PC-9 (cell line): Measurements from ENCODE around the gene HAPLN2. TPM values are rescaled to one million over a fixed set of nuclear protein-coding genes. Genes with fewer than 3 reads are reported as not detected.
"Not testable (repeated sequence)": the region's sequence is repeated elsewhere in the genome, so short reads cannot be mapped to it uniquely, and the experiment has no call there.

Experiments used
- BruUV-seq: library from RNA; stranded (reverse); fragments of 400-500 nt; replicated peaks from 2 replicates; lab custom pipeline; 2021; lab: Mats Ljungman, UMichigan
- CTCF ChIA-PET: fragments of 300-600 bp; sonication (Branson Sonifier 250); formaldehyde crosslinking; loops from one replicate; lab custom pipeline; 2022; ENCODE audit warnings: antibody characterized with exemption; lab: Charles Lee
- POLR2A ChIA-PET: fragments of 300-600 bp; sonication (Branson Sonifier 250); formaldehyde crosslinking; loops from one replicate; lab custom pipeline; 2022; ENCODE audit warnings: antibody characterized with exemption; ENCODE audit not compliant: unreplicated experiment; lab: Charles Lee
- DNase-seq, 2 experiments: peaks; one replicate each; pipeline versions ENCODE4 v3.0.0 to v3.0.0-alpha.2; 2015 to 2022; ENCODE audit warnings: mixed read lengths in 1 of 2
- H2AFZ ChIP-seq: fragments of 200-600 bp; sonication (generic); 2 replicates; pipeline ENCODE4 v1.8.1; 2017; ENCODE audit warnings: antibody characterized with exemption
- H3F3A ChIP-seq: fragments of 200-600 bp; sonication (generic); 2 replicates; pipeline ENCODE4 v1.8.1; 2017; ENCODE audit warnings: antibody characterized with exemption, mild to moderate bottlenecking, low read depth; ENCODE audit not compliant: insufficient read depth
- H3K27ac ChIP-seq: fragments of 200-600 bp; sonication (generic); 2 replicates; pipeline ENCODE4 v1.6.1; 2016; ENCODE audit warnings: mixed run types
- H3K27me3 ChIP-seq: fragments of 200-600 bp; sonication (generic); 2 replicates; pipeline ENCODE4 v1.6.1; 2016; ENCODE audit warnings: low read depth, mixed run types; ENCODE audit not compliant: insufficient read depth
- H3K36me3 ChIP-seq: fragments of 200-600 bp; sonication (generic); 2 replicates; pipeline ENCODE4 v1.6.1; 2016; ENCODE audit warnings: low read depth, mixed run types
- H3K4me1 ChIP-seq: fragments of 200-600 bp; sonication (generic); replicated peaks from 2 replicates; pipeline ENCODE4 v1.6.1; 2016; ENCODE audit warnings: mixed run types; ENCODE audit not compliant: insufficient read depth
- H3K4me2 ChIP-seq: fragments of 200-600 bp; sonication (generic); 2 replicates; pipeline ENCODE4 v1.6.1; 2017; ENCODE audit warnings: mixed run types
- H3K4me3 ChIP-seq: fragments of 200-600 bp; sonication (generic); 2 replicates; pipeline ENCODE4 v1.6.1; 2016; ENCODE audit warnings: mixed run types
- H3K79me2 ChIP-seq: fragments of 200-600 bp; sonication (generic); 2 replicates; pipeline ENCODE4 v1.6.1; 2017; ENCODE audit warnings: low read depth, mixed run types
- H3K9me2 ChIP-seq: fragments of 200-600 bp; sonication (generic); 2 replicates; pipeline ENCODE4 v1.8.1; 2017; ENCODE audit warnings: mild to moderate bottlenecking; ENCODE audit not compliant: insufficient read depth
- H3K9me3 ChIP-seq: fragments of 200-600 bp; sonication (generic); 2 replicates; pipeline ENCODE4 v1.8.1; 2016; ENCODE audit warnings: low read depth; ENCODE audit not compliant: insufficient read depth
- H4K20me1 ChIP-seq: fragments of 200-600 bp; sonication (generic); 2 replicates; pipeline ENCODE4 v1.8.1; 2017; ENCODE audit not compliant: insufficient read depth
- EZH2 ChIP-seq: fragments of 200-600 bp; sonication (generic); IDR thresholded peaks from 2 replicates; pipeline ENCODE4 v1.8.0; 2017; ENCODE audit warnings: antibody characterized with exemption, low read depth
- intact Hi-C: fragments of 100-400 bp; cut with micrococcal nuclease; formaldehyde crosslinking; loops from one replicate; pipeline ENCODE4 v1.10.0; 2022; ENCODE audit not compliant: unreplicated experiment
- total RNA-seq: library from RNA; stranded (reverse); gene quantifications from 2 replicates; pipeline ENCODE4 v1.2.3, GENCODE V29; 2021
- TF ChIP-seq, protein P1 (sequence below): fragments of 200-600 bp; sonication (generic); conservative IDR thresholded peaks from 2 replicates; pipeline ENCODE4 v1.6.1; 2017; ENCODE audit warnings: mixed run types, antibody characterized with exemption, mild to moderate bottlenecking, moderate library complexity

Gene HAPLN2
- total RNA-seq, 1 experiment from 2014 or later = not detected

DNA sequence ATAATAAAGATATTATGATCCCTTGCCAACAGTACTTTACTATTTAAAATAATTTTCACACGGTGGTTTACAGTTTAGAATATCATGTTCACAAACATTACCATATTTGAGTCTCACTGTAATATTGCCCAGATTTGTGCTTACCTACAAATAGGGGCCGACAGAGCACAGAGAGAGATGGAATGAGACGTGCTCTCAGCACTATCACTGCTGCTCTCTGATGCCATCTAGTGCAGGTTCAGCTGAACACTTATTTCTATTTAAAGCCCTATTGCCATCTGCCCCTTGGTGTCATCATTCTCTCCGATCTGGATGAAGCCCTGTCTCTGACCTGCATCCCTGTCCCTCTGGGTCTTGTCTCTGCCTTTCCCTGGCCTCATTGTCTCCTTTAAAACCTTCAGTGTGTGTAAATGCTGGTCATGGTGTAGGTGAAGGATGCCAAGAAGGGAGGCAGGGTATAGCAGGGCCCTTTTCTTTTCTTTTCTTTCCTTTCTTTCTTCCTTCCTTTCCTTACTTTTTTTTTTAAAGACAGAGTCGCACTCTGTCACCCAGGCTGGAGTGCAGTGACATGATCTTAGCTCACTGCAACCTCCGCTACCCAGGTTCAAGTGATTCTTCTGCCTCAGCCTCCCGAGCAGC is 11.1 kb upstream of the HAPLN2 start:
- ChIA-PET POLR2A (interaction anchor here (0.6 to 0.7 kb wide), 2 partner anchors 21 to 67 kb away, joined by 5 to 9 read pairs; no protein-coding TSS in a partner anchor), CTCF (interaction anchor here (0.7 to 1.0 kb wide), 4 partner anchors 16 to 223 kb away, joined by 3 to 9 read pairs (median 5); no protein-coding TSS in a partner anchor)
- H3K4me3 ChIP-seq = no peak overlapping the region; the same call in 1 of the 2 replicates
- H3K4me2 ChIP-seq = peak overlapping the region; percentile 48
- no peaks in the 10 kb centered on the region for H4K20me1 ChIP-seq
- 0 out of 2 replicates have a peak overlapping the region, but pooled peaks have one; percentile 68 for H2AFZ ChIP-seq
- no TSS peak for BruUV-seq
- H3K27ac ChIP-seq = no peak overlapping the region
- peaks cover 16% of the 10 kb centered on the region; the same call in 1 of the 2 replicates for H3K27me3 ChIP-seq
- TF ChIP-seq, protein P1, sequence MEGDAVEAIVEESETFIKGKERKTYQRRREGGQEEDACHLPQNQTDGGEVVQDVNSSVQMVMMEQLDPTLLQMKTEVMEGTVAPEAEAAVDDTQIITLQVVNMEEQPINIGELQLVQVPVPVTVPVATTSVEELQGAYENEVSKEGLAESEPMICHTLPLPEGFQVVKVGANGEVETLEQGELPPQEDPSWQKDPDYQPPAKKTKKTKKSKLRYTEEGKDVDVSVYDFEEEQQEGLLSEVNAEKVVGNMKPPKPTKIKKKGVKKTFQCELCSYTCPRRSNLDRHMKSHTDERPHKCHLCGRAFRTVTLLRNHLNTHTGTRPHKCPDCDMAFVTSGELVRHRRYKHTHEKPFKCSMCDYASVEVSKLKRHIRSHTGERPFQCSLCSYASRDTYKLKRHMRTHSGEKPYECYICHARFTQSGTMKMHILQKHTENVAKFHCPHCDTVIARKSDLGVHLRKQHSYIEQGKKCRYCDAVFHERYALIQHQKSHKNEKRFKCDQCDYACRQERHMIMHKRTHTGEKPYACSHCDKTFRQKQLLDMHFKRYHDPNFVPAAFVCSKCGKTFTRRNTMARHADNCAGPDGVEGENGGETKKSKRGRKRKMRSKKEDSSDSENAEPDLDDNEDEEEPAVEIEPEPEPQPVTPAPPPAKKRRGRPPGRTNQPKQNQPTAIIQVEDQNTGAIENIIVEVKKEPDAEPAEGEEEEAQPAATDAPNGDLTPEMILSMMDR = peak; percentile 84
- TF ChIP-seq EZH2 = no peak
- peaks cover 12% of the 10 kb centered on the region; the same call in 1 of the 2 replicates for H3F3A ChIP-seq
- no peaks in the 10 kb centered on the region for H3K36me3 ChIP-seq
- intact Hi-C loops = loop anchor here (1.0 to 2.0 kb wide), 4 partner anchors 24 to 251 kb away; no protein-coding TSS in a partner anchor
- H3K9me3 ChIP-seq = no peaks in the 10 kb centered on the region
- peaks cover 18% of the 10 kb centered on the region; the same call in 1 of the 2 replicates for H3K4me1 ChIP-seq
- DNase-seq = peak; percentile 43 to 62
- H3K9me2 ChIP-seq = no peaks in the 10 kb centered on the region
- no peaks in the 10 kb centered on the region for H3K79me2 ChIP-seq

DNA sequence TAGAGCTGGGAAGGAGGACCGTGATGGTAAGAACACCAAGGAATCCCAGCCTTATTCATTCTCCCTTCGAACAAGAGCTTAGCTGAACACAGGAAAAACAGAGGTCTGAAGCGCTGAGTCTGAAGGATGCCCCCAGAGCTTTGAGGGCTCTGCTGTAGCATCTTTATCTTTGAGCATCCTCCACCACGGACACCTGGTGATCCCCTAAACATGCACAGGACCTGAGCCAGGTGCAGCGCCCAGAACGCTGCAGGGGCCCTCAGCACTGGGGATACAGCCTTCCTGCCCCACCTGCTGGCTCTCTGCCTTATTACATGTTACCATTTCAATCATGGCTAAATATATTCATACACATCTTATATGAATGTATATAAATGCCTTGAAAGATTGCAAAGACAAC is 10.2 kb upstream of the HAPLN2 start:
- BruUV-seq = no TSS peak
- no peaks in the 10 kb centered on the region for H3K9me3 ChIP-seq
- H3K36me3 ChIP-seq = no peaks in the 10 kb centered on the region
- no peak overlapping the region for H3K4me2 ChIP-seq
- peaks cover 20% of the 10 kb centered on the region; the same call in 1 of the 2 replicates for H3K27me3 ChIP-seq
- H3K79me2 ChIP-seq = no peaks in the 10 kb centered on the region
- DNase-seq = peak; percentile 47 to 50
- intact Hi-C loops = loop anchor here (1.0 to 2.0 kb wide), 4 partner anchors 25 to 252 kb away; no protein-coding TSS in a partner anchor
- H3K4me3 ChIP-seq = no peak overlapping the region
- peaks cover 8% of the 10 kb centered on the region; the same call in 1 of the 2 replicates for H3F3A ChIP-seq
- no peak overlapping the region for H3K27ac ChIP-seq
- no peak for TF ChIP-seq EZH2
- TF ChIP-seq, protein P1 = peak; percentile 86
- peaks cover 18% of the 10 kb centered on the region; the same call in 1 of the 2 replicates for H3K4me1 ChIP-seq
- ChIA-PET POLR2A (interaction anchor here (0.7 kb wide), 1 partner anchor 22 kb away, joined by 9 read pairs; no protein-coding TSS in a partner anchor), CTCF (interaction anchor here (0.5 to 1.0 kb wide), 5 partner anchors 11 to 155 kb away, joined by 3 to 9 read pairs (median 4); partner anchors contain the start of gene MEF2D)
- H4K20me1 ChIP-seq = no peaks in the 10 kb centered on the region
- H3K9me2 ChIP-seq = no peaks in the 10 kb centered on the region
- H2AFZ ChIP-seq = no peak overlapping the region

DNA sequence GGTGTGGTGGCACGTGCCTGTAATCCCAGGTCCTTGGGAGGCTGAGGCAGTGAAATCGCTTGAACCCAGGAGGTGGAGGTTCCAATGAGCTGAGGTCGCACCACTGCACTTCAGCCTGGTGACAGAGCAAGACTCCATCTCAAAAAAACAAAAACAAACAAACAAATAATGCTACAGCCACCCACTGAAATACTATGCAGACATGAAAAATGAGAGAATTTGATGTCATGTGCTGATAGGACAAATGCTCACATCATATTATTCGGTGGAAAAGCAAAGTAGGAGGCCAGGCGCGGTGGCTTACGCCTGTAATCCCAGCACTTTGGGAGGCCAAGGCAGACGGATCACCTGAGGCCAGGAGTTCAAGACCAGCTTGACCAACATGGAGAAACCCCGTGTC is 9.1 kb upstream of the HAPLN2 start:
- intact Hi-C loops, H3K4me2 ChIP-seq, BruUV-seq, H4K20me1 ChIP-seq, H3K79me2 ChIP-seq, CTCF ChIA-PET, H3K4me3 ChIP-seq, H3K27ac ChIP-seq, H3K9me2 ChIP-seq, H3K9me3 ChIP-seq, H3K36me3 ChIP-seq, H2AFZ ChIP-seq, DNase-seq, H3F3A ChIP-seq: not testable (repeated sequence)
- POLR2A ChIA-PET = interaction anchor here (0.6 kb wide), 1 partner anchor 163 kb away, joined by 3 read pairs; no protein-coding TSS in a partner anchor
- H3K27me3 ChIP-seq = peaks cover 20% of the 10 kb centered on the region; the same call in 1 of the 2 replicates
- peaks cover 18% of the 10 kb centered on the region; the same call in 1 of the 2 replicates for H3K4me1 ChIP-seq
